Uterus (tissue), 2 donors: ENCODE data around the gene SEPTIN5.

Experiments
- POLR2A ChIP-seq, 2 donors: fragments of 450-650 bp; IDR thresholded peaks; one replicate each; pipeline ENCODE4 v1.6.1; 2016; ENCODE audit warnings: antibody characterized with exemption in 2 of 2, mild to moderate bottlenecking in 1 of 2, moderate library complexity in 1 of 2
- TF ChIP-seq, protein P1 (sequence below), 4 experiments: fragments of 200-600 bp in 2 of 4; fragments of 450-650 bp in 2 of 4; sonication (generic) in 2 of 4; IDR thresholded peaks; one replicate each; pipeline ENCODE4 v1.5.1; 2016 to 2019; ENCODE audit warnings: antibody characterized with exemption in 4 of 4, mild to moderate bottlenecking in 2 of 4, moderate library complexity in 1 of 4

GRCh38 chr22:19739911-19740449 is 25.7 kb downstream of the SEPTIN5 start:
- TF ChIP-seq, protein P1, sequence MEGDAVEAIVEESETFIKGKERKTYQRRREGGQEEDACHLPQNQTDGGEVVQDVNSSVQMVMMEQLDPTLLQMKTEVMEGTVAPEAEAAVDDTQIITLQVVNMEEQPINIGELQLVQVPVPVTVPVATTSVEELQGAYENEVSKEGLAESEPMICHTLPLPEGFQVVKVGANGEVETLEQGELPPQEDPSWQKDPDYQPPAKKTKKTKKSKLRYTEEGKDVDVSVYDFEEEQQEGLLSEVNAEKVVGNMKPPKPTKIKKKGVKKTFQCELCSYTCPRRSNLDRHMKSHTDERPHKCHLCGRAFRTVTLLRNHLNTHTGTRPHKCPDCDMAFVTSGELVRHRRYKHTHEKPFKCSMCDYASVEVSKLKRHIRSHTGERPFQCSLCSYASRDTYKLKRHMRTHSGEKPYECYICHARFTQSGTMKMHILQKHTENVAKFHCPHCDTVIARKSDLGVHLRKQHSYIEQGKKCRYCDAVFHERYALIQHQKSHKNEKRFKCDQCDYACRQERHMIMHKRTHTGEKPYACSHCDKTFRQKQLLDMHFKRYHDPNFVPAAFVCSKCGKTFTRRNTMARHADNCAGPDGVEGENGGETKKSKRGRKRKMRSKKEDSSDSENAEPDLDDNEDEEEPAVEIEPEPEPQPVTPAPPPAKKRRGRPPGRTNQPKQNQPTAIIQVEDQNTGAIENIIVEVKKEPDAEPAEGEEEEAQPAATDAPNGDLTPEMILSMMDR (IDR thresholded peaks at IDR 0.05), result no peak
- TF ChIP-seq POLR2A (IDR thresholded peaks at IDR 0.05), result no peak
